GM19238 (cell line): Measurements from ENCODE around the gene CCDC181.
"Not testable (repeated sequence)": the region's sequence is repeated elsewhere in the genome, so short reads cannot be mapped to it uniquely, and the experiment has no call there.

Experiments used
- DNase-seq: peaks from one replicate; pipeline ENCODE4 v3.0.0; 2011; ENCODE audit warnings: low spot score; ENCODE audit not compliant: insufficient read length

CCDC181 gene

DNA sequence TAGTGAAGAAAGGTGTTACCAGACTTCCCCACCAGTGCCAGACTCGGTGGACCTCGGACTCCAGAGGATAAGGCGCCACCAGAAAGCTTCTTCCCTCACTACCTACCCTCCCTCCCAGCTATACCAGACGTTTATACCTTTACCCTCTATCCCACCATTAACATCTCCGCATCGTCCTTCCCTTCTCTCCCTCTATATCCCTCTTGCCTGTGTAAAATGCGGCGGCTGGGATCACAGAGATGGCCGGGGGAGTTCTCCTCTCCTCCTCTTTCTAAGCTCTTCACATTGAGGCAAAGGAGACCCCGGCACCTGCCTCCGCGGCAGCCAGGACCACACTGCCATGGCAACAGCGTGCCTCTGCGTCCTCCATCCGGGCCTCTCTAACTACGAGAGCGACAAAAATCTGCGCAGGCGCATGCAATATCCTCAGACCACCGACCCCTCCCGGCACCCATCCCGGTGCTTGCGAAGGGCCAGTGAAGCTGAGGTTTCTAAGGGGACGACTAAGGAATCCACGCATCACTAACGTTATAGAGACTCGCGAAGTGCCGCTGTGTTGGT, at the start of gene CCDC181:
Gene CCDC181 (minus strand): TSS at position 394 of the 561 bp plus-strand sequence. CDS start 2,547 bp downstream, outside the sequence.
- DNase-seq, result peak; percentile 27

DNA sequence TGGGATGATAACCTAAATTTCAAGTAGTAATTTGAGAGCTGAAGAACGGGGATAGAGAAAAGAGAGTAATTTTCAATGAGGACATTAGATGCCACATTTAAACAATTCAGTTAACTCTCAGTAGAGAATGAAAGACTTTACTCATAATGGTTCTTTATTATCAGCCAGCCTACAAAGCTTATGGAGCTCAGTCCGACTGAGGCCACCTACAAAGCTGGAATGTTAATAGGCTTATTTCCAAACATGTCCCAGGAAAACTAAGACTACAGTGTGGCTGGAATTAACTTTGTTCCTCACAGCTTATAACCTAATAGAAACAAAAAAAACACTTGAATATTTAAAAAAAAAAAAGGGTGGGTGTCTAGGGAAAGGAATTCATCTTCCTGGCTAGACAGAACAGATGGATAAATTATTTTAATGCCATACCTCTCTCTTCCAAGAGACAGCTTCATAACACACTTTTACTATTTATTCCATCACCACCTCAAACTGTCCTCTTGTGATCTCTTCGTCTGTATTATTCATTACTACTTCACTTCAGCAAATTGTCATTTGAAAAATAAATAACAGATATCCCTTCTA, 48.6 kb upstream of the CCDC181 start:
- DNase-seq, result no peak

DNA sequence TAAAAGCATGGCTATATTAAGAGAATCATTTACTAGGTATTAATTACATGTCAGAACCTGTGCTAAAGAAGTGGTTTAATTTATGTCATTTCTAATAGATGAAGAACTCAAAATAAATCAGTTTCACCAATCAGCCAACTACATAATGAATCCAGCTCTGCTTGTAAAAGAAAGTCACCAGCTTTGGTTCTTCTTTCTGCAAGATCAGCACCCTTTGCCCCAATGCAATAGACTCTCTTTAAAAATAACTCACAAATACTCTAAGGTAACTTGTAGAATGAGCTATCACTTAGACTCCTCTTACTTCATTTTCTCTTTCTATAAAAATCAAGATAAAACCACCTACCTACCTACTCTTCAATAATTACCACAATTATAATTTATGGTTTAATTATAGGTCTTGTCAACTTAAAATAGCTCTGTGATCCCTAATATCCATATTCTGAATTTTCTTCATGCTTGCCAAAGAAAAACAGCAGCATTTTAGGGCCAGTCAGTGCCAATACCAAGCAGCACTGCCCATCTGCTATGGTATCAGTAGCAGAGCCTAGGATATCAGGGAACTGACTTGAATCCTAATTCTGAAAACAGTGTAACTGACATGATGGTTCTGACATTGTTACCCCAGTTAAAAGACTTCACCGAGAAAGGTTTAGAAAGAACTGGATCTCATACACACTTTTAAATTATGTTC, 47.2 kb upstream of the CCDC181 start:
- DNase-seq, result no peak

DNA sequence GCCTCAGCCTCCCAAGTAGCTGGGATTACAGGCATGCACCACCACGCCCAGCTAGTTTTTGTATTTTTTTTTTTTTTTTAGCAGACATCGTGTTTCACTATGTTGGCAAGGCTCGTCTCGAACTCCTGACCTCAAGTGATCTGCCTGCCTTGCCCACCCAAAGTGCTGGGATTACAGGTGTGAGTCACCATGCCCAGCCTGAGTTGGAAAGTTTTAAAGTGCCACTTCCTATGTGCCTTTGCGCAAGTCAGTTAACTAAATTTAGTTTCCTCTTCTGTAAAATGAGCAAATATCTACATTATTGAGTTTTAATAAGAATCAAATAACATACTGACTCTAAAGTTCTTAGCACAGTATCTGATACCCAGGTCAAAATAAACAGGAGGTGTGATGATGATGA, 46.1 kb upstream of the CCDC181 start:
- DNase-seq, result no peak

DNA sequence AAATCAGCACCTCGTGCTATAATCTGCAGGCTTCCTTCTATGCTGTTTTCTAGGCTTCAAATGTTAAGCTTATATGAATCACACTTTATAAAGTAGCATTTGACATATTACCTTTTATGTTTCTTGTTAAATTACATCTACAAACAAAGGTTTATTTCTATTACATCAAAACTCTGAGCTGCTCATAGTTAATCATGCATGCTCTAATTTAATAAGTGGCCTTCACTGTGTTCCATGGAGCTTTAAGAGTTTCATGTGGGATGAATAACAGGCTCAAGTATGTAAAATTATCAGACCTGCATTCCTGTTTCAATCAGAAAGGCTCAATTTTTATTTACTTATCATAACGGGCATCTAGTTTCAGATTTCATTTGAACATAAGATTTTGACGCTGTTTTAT, 45.5 kb upstream of the CCDC181 start:
- no peak for DNase-seq

DNA sequence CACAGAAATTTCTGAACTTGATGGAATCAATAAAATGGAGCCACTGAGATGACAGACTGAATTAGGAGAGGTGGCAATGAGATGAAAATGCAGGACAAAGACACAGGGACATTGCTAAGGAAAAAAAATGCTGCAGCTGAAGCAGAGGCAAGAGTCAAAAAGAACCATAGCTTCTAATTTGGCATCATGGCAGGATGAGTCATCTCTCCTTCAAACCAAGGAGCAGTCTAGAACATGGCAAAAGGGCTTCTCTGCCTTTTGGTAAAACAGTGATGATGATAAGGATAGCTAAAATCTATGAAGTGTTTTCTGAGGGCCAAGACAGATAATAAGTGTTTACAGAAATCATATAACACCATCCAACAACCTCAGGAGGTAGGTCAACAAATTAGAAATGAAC, 41.7 kb upstream of the CCDC181 start:
- no peak for DNase-seq

DNA sequence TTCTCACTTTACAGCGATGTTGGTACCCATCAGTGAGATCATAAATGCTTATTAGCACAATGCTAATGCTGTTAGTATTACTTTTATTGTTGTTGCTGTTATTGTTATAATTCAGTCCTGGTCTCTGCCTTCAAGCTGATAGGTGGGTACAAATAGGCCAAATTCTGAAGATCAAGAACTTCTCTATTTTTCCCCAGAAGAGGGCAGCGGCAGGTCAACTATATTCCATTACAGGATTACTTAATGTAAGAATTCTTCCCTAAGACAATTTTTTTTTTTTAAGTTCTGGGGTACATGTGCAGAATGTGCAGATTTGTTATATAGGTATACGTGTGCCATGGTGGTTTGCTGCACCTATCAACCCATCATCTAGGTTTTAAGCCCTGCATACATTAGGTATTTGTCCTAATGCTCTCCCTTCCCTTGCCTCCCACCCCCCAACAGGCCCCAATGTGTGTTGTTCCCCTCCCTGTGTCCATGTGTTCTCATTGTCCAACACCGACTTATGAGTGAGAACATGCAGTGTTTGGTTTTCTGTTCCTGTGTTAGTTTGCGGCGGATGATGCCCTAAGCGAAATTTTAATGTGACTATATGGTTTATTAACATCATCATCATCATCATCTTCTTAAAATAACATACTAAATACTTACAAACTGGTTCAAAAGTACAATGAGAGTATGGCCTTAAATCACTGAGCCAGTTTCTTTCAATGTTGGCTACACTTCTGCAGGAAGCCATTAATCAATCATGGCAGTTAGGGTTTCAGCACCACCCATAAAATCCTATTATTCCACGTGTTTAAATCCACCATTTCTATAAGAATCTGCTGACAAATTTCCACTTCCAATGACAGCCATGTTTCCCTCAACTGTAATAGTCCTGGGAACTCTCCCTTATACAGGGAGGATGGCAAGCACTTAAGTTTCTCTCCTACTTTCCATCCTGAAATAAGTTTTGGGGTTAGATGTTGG, 39.3 kb upstream of the CCDC181 start:
- no peak for DNase-seq

DNA sequence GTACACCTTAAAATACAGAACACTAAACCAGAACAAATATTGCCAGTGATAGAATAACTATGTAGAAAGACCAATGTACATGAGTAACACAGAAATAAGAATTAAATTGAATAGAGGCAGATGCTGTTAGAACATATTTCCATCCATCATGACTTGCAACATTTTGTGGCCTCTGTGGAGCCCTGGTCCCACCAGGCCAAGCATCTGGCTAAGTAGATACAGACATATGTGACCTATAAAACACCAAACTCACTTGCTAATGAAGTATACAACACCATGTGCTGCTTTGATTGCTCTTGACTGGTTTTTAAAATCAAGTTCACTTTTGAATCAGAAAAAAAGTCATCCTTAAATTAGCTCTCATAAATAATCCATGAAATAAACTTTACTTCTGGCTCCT, 38.0 kb upstream of the CCDC181 start:
- no peak for DNase-seq

DNA sequence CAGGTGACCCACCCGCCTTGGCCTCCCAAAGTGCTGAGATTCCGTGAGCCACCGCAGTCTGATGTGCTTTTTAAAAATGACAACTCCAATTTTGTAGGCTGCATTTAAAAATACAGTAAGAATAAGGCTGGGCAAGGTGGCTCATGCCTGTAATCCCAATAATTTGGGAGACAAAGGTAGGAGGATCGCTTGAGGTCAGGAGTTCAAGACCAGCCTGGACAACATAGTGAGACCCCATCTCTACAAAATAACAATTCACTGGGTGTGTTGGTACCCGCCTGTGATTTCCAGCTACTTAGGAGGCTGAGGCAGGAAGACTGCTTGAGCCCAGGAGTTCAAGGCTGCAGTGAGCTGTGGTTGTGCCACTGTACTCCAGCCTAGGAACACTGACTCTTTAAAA, 35.1 kb upstream of the CCDC181 start:
- DNase-seq, result no peak

DNA sequence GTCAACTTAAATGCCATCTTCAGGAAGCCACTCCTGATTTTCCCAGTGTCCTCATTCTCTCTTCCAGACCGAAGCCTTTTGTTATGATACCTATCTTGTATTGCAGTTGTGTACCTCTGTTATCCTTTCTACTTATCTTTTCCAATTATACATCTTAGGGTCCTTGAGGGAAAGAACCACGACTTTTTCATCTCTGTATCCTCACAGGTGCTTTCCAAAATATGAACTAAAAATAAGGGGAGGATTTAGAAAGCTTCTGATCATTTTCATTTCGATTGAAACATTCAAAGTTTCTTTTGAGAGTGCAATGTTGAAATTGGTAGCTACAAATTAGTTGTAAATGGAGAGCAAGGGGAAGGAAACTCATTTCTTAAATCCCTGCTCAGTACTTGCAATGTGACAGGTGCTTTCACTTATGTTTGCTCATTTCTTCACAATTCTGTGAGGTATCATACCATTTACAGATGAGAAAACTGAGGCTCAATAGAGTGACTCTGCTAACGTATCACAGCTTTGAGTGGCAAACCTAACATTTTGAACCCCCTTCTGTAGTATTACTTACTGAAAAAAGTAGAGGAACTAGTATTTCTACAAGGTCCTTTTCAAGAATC, 34.2 kb upstream of the CCDC181 start:
- no peak for DNase-seq

DNA sequence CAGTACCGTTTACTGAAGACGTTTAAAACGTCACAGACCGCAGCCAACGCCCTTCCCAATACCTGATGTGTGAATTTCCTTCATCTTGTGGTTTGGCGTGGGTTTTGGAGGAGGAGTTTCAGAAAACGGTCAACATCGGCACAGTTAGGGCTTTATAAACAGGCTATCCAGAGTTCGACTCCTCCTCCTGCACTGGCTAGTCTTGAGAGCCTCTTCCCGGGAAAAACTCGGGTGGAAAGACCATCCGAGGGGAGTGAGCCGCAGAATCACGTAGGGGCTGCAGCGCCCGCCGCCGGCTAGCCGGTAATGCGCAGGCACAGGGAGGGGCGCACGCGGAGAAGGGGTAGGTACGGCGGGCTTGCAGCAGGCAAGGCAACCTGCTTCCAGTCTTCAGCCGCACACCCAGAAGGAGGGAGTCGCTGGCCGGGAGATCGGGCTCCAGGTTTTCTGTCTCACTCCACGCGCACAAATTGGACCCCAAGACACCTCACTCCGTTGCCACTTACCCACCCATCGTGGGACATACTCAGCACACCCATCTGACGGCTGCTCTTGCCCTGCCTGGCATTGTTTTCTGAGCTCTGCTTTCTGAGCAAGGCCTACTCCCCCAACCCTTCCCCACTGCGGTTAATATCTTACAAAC, 33.0 kb upstream of the CCDC181 start:
- no peak for DNase-seq

DNA sequence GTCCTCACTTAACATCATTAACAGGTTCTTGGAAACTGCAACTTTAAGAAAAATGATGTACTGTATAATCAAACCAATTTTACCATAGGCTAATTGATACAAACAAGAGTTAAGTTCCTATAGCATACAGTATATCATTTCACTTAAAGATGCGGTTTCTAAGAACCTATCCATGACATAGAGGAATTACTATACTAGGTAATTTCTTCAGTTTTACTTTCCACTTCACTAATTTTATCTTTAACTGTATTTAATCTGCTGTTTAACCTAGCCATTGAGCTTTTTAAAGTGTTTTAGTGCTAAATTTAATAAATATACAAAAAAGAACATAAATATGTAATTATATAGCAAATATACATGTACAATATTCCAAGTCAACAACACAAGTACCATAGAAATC, 30.2 kb upstream of the CCDC181 start:
- DNase-seq, result no peak

DNA sequence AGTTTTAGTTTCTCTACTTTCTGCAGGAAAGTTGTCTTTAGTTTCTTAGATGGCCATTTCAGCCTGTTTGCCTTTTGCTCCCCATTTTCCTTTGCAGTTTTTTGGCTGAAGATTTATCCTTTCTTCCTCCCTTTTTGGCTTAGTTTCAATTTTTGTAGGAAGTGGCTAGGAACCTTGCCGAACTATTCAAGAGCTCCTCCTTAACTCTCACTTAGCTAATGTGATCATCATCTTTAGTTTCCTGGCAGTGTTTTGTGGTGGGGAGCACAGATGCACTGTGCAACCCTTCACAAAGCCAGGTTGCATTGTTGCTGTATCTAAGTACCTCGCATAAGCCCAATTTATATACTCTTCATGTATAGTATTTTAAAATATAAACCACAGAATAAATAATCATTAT, 28.8 kb upstream of the CCDC181 start:
- no peak for DNase-seq

DNA sequence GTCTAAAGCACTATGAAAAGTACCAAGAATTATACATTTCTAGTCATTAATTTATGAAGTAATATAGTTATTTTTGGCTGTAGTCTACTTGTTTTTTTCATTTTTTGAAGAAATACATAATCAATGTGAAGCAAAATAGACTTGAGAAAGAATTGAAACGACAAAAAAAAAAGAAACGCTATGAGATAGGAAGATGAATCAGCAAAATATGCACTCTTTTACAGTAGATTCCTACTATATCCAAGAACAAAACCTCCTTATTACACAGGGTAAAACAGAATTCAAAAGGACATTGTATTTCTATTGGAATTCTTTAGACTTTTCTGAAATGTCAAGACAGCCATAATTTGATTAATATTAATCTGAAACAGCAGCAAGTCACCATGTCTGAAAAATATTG, 25.6 kb upstream of the CCDC181 start:
- no peak for DNase-seq

DNA sequence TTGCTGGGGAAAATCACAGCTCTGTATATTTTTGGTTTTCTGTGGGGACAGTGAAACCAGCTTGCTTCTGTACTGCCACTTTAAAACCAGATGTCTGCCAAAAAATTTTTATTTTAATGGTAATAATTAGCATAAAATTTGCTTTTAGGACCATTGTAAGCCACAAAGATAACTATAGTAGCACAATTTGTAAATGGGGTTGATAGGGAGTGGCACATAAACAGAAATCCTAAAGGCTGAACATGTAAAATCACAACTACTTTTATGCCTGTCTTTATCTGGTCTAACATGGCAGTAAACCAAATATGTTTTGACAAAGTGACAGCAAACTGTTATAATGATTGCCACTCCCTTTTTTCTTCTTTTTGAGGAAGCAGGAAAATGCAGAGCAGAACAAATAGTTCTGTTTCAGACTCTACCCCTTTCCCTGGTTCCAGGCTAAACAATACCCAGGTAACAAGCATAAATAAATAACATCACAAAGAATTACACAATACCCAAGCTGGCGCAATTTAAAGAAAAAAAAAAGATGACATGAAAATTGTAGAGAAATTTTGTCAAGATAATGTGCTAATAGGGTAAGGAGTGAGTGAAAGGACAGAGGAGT, 24.0 kb upstream of the CCDC181 start:
- no peak for DNase-seq

DNA sequence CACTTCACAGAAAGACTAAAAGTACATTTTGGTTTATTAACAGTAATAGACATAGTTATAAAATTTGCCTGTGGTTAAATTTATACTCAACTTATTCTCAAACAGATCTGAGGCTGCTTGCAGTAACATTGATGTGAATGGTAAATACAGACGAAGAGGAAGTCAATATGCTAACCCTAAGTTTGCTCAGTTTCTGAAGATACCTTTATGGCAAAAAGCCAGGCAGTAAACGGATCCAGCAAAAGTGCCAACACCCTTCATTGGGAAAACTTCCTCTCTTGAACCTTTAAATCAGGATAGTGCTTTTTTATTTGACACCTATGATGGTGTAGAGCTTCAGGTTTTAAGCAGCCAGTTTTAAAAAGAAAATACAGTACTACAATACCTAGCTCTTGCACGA, 16.6 kb upstream of the CCDC181 start:
- no peak for DNase-seq

DNA sequence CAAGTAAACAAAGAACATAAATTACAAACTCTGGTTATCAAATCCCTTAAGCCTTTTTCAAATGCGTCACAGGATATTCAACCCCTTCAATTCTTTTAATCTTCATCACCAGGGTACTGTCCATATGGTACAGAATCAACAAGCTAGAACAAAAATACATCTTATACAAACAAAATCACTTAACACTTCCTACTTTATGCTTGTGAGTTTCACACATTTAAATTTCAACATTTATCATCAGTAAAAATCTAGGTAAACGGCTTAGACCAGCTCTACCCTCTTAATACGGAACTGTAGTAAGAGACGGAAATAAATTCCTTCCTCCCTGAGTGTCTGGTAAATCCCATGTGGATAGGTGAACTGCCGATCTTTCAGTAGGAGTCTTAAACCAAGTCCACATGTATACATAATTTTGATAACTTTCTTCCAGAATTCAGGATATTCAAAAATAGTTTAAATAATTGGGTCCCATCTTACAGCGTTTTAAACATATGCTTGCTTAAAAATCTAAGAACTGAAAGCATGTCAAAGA, 1.0 kb downstream of the CCDC181 start:
- no peak for DNase-seq

DNA sequence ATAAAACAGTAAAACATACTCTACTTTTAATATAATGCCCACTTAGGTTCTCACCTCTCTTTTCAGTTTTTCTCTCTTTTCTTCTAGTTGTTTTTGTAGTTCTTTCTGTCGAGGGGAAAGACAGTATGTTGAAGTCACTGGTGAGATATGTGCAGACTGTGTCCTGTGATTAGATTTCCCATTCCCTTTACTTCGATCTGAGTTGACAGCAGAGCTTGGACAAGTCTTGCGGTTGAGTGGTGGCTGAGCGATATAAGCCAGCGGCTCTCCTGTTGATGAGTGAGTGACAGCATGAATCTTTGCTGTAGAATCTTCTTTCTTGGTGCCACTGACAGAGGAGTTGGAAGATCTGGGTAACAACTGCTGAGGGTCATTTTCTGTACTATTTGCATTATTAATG, 6.0 kb downstream of the CCDC181 start:
- no peak for DNase-seq

DNA sequence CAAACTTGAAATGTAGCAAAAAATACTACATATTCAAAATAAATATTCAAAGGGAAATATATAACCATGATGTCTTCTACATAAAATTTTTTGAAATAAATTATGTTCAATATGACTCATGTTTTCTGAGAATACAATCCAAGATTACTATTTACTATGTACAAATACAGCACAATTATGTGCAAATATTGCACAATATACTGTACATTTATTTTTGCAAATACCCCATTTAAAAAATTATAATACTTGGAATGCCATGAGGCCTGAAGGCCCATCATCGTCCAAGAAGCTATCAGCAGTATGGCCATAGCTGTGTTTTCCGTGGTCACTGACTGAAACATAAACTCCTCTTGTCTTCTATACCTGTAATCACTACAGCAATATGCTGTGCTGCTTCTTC, 12.3 kb downstream of the CCDC181 start:
- no peak for DNase-seq

DNA sequence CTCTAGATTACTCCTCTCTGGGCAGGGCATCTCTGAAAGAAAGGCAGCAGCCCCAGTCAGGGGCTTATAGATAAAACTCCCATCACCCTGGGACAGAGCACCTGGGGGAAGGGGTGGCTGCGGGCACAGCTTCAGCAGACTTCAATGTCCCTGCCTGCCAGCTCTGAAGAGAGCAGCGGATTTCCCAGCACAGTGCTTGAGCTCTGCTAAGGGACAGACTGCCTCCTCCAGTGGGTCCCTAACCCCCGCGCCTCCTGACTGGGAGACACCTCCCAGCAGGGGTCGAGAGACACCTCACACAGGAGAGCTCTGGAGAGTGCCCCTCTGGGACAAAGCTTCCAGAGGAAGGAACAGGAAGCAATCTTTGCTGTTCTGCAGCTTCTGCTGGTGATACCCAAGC, 18.9 kb downstream of the CCDC181 start:
- not testable (repeated sequence) for DNase-seq
